Measurements from ENCODE around the gene SETD5.

The SETD5 gene

GRCh38 chr3:9390265-9390888 is 7.0 kb upstream of the SETD5 start:
- DNase-seq: no peak

DNA sequence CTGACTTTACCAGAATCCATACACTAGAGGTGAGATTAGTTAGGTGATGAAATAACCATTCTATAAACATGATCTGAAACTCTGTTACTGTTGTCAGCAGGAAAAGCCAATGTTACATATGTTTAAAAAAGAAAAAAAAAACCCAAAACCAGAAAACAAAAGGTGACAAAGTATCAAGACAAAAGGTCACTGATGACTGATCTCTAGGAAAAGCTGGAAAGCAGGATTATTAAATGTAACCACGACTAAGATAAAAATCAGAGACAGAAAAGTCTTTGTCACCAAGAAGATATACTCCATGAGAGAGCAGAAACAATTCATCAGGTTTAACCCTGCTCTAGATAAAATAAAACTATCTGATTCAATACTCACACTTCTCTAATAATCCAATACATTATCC is 5.4 kb upstream of the SETD5 start:
- DNase-seq: no peak

GRCh38 chr3:9395570-9396300 is 1.7 kb upstream of the SETD5 start:
- DNase-seq: no peak

DNA sequence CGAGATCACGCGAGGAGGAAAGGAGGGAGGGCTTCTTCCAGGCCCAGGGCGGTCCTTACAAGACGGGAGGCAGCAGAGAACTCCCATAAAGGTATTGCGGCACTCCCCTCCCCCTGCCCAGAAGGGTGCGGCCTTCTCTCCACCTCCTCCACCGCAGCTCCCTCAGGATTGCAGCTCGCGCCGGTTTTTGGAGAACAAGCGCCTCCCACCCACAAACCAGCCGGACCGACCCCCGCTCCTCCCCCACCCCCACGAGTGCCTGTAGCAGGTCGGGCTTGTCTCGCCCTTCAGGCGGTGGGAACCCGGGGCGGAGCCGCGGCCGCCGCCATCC is 1.1 kb upstream of the SETD5 start:
- peak; percentile 40 for DNase-seq

- DNase-seq: peak; percentile 98
Observed at GRCh38 chr3:9396632-9397331, 633 bp upstream of the SETD5 start.

- no peak for DNase-seq
Observed at GRCh38 chr3:9397906-9398699, 688 bp downstream of the SETD5 start.

- DNase-seq: no peak
Observed at GRCh38 chr3:9398700-9399336, 1.4 kb downstream of the SETD5 start.

DNA sequence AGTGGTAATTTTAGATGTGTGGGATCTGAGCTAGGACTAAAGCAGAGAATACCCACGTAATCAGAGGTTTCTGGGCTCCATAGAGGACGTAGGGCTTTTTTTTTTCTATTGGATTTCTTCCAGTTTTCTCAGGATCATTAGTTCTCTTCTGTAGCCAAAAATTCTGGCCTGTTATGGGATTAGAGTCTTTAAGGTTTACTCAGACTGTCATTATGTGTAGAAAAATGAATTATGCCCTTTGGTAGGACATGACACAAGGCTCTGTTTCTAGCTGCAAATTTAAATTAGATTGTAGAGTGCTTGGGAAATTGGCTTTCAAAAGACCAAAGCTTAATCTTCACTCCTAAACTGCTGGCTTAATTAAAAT is 1.9 kb downstream of the SETD5 start:
- DNase-seq: no peak

GRCh38 chr3:9399746-9400145 is 2.3 kb downstream of the SETD5 start:
- DNase-seq: peak; percentile 69

DNA sequence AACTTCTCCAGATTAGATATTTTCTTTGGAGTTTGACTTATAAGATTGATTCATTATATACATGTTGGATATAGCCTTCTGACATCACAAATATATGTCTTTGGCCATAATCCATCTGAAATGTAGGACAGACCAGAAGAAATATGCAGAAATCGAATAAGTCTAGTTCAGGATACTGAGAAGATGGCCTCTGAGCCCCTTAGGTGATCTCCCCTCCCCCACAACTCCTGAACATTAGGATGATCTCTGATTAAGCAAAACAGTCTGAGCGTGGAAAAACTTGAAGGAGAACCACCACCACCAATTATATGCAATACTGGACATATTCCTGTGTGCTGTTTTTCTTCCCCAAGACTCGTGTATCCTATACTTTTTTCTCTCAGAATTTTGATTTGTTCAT is 3.2 kb downstream of the SETD5 start:
- DNase-seq: no peak

DNA sequence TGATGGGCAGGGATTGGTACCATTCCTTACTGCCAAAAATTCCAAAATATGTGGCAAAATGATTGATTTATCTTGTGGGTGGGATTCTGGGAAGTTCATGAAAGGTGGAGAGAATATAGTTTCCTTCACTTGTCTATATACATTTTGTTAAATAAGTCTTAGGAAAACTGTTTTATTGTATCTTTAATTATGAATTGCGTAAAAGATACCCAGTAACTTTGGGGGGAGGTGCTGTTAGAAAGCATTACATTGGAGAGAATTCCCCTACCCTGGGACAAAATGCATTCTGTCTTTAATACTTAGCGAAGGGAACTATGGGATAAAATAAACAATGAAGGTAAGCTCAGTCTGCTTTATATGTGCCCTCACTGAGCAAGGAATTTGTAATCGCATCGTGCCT is 4.6 kb downstream of the SETD5 start:
- no peak for DNase-seq

DNA sequence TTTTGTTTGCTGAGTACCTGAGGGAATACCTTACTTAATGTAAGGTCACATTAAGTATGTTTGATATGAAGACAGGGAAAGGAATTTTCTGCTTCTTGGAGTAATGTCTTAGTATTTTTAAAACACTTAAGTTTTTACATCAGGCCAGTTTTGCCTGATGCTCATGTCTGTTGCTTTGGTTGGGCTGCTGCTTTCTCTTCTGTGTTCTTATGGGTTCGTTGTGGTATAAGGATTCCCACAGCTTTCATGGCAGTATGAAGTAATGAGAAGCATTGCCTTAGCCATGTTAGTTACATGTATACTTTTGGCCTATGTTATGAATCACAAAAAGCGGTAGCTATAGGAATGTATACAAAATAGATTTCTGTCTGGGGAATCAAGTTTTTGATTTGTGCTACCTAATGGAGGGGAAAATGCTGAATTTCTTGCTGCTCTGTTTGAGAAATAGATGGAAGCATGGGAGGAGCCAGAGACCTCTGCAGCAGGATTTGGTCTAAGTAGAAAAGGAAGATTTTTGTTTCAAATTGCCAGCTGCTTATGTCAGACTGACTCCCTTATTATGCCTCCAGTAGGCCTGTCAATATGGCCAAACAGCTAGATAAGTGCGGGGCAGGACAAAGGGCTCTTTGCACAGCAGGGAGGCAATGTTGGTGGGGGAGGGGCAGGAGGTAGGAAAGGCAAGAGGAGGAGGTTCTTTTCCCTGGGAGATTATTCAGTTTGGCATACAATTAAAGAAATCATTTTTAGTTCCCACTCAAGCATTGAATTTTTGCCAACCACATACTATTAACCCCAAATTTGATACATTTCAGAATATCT is 5.2 kb downstream of the SETD5 start:
- DNase-seq: peak; percentile 7

- no peak for DNase-seq
Observed at GRCh38 chr3:9403463-9403862, 6.0 kb downstream of the SETD5 start.

- no peak for DNase-seq
Observed at GRCh38 chr3:9404680-9405079, 7.3 kb downstream of the SETD5 start.

GRCh38 chr3:9405756-9406155 is 8.3 kb downstream of the SETD5 start:
- no peak for DNase-seq

GRCh38 chr3:9406856-9407626 is 9.6 kb downstream of the SETD5 start:
- DNase-seq: no peak

- no peak for DNase-seq
Observed at GRCh38 chr3:9408061-9408460, 10.6 kb downstream of the SETD5 start.

DNA sequence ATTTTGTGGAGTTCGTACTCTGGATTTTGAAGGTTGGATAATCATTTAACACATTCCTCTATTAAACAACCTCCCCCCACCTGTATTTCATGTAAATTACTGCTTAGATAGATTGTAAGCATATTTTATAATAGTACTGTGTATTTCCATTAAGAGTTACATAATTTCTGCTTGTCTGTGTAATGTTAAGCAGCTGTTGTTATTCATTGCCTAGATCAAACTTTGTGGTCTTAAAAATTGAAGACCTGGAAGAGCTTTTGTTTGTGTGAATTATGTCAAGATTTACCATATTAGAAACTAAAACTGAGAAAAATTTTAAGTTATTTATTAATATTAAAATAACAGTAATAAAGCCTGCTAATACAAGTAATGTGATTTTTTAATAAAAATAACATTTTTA is 11.1 kb downstream of the SETD5 start:
- DNase-seq: no peak

DNA sequence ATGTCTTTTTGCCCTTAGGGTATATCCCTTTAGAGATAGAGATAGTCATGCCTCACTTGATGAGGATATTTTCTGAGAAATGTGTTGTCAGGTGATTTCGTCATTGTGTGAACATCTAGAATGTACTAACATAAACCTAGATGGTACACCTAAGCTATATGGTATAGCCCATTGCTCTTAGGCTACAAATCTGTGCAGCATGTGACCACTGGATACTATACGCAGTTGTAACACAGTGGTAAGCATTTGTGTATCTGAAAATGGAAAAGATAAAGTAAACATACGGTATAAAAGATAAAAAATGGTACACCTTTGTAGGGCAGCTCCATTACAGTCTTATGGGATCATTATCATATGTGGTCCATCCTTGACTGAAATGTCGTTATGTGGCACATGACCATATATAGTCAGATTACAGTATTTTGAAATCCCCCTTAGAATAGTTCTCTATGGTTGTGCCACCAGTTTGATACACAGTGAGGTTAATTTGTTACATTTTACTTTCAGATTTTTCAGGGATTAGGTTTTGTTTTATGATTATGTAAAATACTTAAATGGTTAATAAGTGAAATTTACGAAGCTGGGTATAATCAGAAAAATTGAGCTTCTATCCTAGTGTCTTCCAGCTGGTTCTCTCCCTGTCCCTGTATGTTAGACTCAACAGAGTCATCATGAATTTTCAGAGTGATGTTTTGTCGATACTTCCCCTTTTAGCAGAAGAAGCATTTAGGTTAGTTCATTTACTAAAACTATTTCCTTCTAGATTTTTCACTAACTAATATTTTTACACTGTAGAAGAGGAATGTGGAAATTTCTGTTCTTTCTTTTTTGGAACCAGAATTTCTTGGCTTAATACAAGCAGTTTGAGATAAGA is 12.8 kb downstream of the SETD5 start:
- no peak for DNase-seq

GRCh38 chr3:9411302-9411701 is 13.9 kb downstream of the SETD5 start:
- no peak for DNase-seq

Data from NCI-H1092 (cell line).